IPS-20b (cell line): Measurements from ENCODE around the gene CATSPERZ.
"Not testable (repeated sequence)": the region's sequence is repeated elsewhere in the genome, so short reads cannot be mapped to it uniquely, and the experiment has no call there.

Source experiments
- H3K27ac ChIP-seq: one replicate; pipeline ENCODE4 v1.5.1; 2013; ENCODE audit warnings: low read length
- H3K27me3 ChIP-seq: 2 replicates; pipeline ENCODE4 v1.6.1; 2013; ENCODE audit warnings: mild to moderate bottlenecking, low read length, inconsistent platforms; ENCODE audit not compliant: insufficient read depth
- H3K36me3 ChIP-seq: 2 replicates; pipeline ENCODE4 v1.6.1; 2013; ENCODE audit warnings: low read depth, mild to moderate bottlenecking, inconsistent platforms, low read length, moderate library complexity; ENCODE audit not compliant: insufficient read depth
- H3K4me1 ChIP-seq: 2 replicates; pipeline ENCODE4 v1.6.1; 2013; ENCODE audit warnings: mild to moderate bottlenecking, control low read depth, inconsistent platforms, low read length, moderate library complexity; ENCODE audit not compliant: insufficient read depth
- H3K4me3 ChIP-seq: 2 replicates; pipeline ENCODE4 v1.5.1; 2013; ENCODE audit warnings: mild to moderate bottlenecking, low read length, inconsistent platforms
- H3K9ac ChIP-seq: 2 replicates; pipeline ENCODE4 v1.6.1; 2013; ENCODE audit warnings: low read depth, mild to moderate bottlenecking, inconsistent platforms, low read length, moderate library complexity
- H3K9me3 ChIP-seq: 2 replicates; pipeline ENCODE4 v1.6.1; 2013; ENCODE audit warnings: mild to moderate bottlenecking, low read depth, low read length, inconsistent platforms; ENCODE audit not compliant: insufficient read depth

CATSPERZ gene

GRCh38 chr11:64312947-64313346 lies 12.8 kb downstream of the CATSPERZ start:
- no peak overlapping the region for H3K27ac ChIP-seq
- no peak overlapping the region; the same call in 1 of the 2 replicates for H3K9ac ChIP-seq
- H3K36me3 ChIP-seq = peaks cover 34% of the 10 kb centered on the region

GRCh38 chr11:64313491-64314145 lies 13.5 kb downstream of the CATSPERZ start:
- Histone ChIP-seq H3K27me3 (no peaks in the 10 kb centered on the region), H3K9me3 (no peaks in the 10 kb centered on the region), H3K36me3 (peaks cover 34% of the 10 kb centered on the region), H3K4me1 (no peaks in the 10 kb centered on the region; the same call in 1 of the 2 replicates), H3K27ac (no peak overlapping the region), H3K9ac (no peak overlapping the region), H3K4me3 (no peak overlapping the region)

More at GRCh38 chr11:64312947-64313346, 12.8 kb downstream of the CATSPERZ start:
- Histone ChIP-seq H3K9me3 (no peaks in the 10 kb centered on the region), H3K4me3 (no peak overlapping the region), H3K4me1 (no peaks in the 10 kb centered on the region; the same call in 1 of the 2 replicates), H3K27me3 (no peaks in the 10 kb centered on the region)

- H3K9me3 ChIP-seq = no peaks in the 10 kb centered on the region
- no peaks in the 10 kb centered on the region for H3K27me3 ChIP-seq
- H3K4me3 ChIP-seq = no peak overlapping the region
- no peak overlapping the region for H3K9ac ChIP-seq
- H3K4me1 ChIP-seq = peaks cover 2% of the 10 kb centered on the region; the same call in 1 of the 2 replicates
- H3K27ac ChIP-seq = no peak overlapping the region
- H3K36me3 ChIP-seq = peaks cover 34% of the 10 kb centered on the region
Measured at GRCh38 chr11:64314146-64314804, 14.1 kb downstream of the CATSPERZ start.

- Histone ChIP-seq H3K36me3 (peaks cover 34% of the 10 kb centered on the region), H3K4me1 (peaks cover 2% of the 10 kb centered on the region; the same call in 1 of the 2 replicates), H3K27me3 (no peaks in the 10 kb centered on the region), H3K9me3 (no peaks in the 10 kb centered on the region), H3K4me3 (no peak overlapping the region), H3K9ac (no peak overlapping the region), H3K27ac (no peak overlapping the region)
Measured at GRCh38 chr11:64314805-64315561, 14.8 kb downstream of the CATSPERZ start.

GRCh38 chr11:64315667-64316526 lies 15.7 kb downstream of the CATSPERZ start:
- H3K27ac ChIP-seq, H3K9me3 ChIP-seq, H3K27me3 ChIP-seq, H3K4me1 ChIP-seq: not testable (repeated sequence)
- H3K9ac ChIP-seq = peak overlapping the region; percentile 96; the same call in 1 of the 2 replicates
- H3K4me3 ChIP-seq = peak overlapping the region; percentile 94; the same call in 1 of the 2 replicates
- peaks cover 42% of the 10 kb centered on the region for H3K36me3 ChIP-seq

- Histone ChIP-seq H3K27ac (peak overlapping the region; percentile 79), H3K9me3 (no peaks in the 10 kb centered on the region), H3K4me1 (peaks cover 2% of the 10 kb centered on the region; the same call in 1 of the 2 replicates), H3K9ac (peak overlapping the region; percentile 96), H3K4me3 (peak overlapping the region; percentile 94), H3K36me3 (peaks cover 51% of the 10 kb centered on the region), H3K27me3 (no peaks in the 10 kb centered on the region)
Measured at GRCh38 chr11:64316672-64317324, 16.6 kb downstream of the CATSPERZ start.

GRCh38 chr11:64317325-64317960 lies 17.3 kb downstream of the CATSPERZ start, which contains the start of gene TRMT112:
TRMT112 (minus strand) TSS chr11:64317559; CDS start chr11:64317526, 33 bp downstream.
- H3K36me3 ChIP-seq = peaks cover 55% of the 10 kb centered on the region
- H3K9me3 ChIP-seq = no peaks in the 10 kb centered on the region
- peak within 1 kb of the TSS; percentile 94 for H3K4me3 ChIP-seq
- peaks cover 2% of the 10 kb centered on the region; the same call in 1 of the 2 replicates for H3K4me1 ChIP-seq
- no peaks in the 10 kb centered on the region for H3K27me3 ChIP-seq
- H3K9ac ChIP-seq = peak within 1 kb of the TSS; percentile 96
- peak within 1 kb of the TSS; percentile 88 for H3K27ac ChIP-seq

- Histone ChIP-seq H3K4me3 (peak within 1 kb of the TSS; percentile 94), H3K36me3 (peaks cover 54% of the 10 kb centered on the region), H3K27me3 (no peaks in the 10 kb centered on the region), H3K4me1 (peaks cover 2% of the 10 kb centered on the region; the same call in 1 of the 2 replicates), H3K27ac (peak within 1 kb of the TSS; percentile 88), H3K9me3 (no peaks in the 10 kb centered on the region), H3K9ac (peak within 1 kb of the TSS; percentile 96)
Measured at GRCh38 chr11:64317961-64318765, 18.0 kb downstream of the CATSPERZ start, which contains the start of gene PRDX5. PRDX5 (plus strand) TSS chr11:64318121; CDS start chr11:64318216, 95 bp downstream.

- peaks cover 2% of the 10 kb centered on the region; the same call in 1 of the 2 replicates for H3K4me1 ChIP-seq
- peak overlapping the region; percentile 96; the same call in 1 of the 2 replicates for H3K9ac ChIP-seq
- no peaks in the 10 kb centered on the region for H3K9me3 ChIP-seq
- H3K27ac ChIP-seq = no peak overlapping the region
- peak overlapping the region; percentile 94 for H3K4me3 ChIP-seq
- H3K27me3 ChIP-seq = no peaks in the 10 kb centered on the region
- peaks cover 54% of the 10 kb centered on the region for H3K36me3 ChIP-seq
Measured at GRCh38 chr11:64318766-64319761, 18.9 kb downstream of the CATSPERZ start.
